HG03159 (cell line): ENCODE data around the gene TUBA4B.
"Not testable (repeated sequence)": the region's sequence is repeated elsewhere in the genome, so short reads cannot be mapped to it uniquely, and the experiment has no call there.

Experiments used
- ATAC-seq: cut with Tn5 transposase; IDR thresholded peaks from one replicate; pipeline ENCODE4 v1.9.1; 2021; ENCODE audit warnings: mild to moderate bottlenecking, moderate library complexity; ENCODE audit not compliant: unreplicated experiment

The TUBA4B gene

DNA sequence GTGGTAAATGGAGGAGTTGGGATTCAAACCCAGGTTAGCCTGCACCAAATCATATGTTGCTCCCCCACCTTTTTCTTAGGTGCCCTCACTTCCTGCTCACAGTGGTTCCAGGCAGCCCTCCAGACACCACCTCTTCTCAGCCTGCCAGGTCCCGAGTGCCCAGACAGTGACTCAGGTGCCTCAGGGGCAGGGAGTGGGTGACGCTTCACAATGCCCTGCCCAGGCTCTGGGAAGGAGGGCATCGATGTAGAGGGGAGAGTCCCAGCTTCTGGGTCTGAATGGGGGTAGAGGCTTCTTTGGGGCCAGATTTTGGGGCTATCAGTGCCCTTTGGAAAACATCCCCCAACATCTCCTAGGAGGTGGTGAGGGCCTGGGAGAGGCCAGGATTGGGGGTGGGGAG lies 20.9 kb downstream of the TUBA4B start:
- no peak for ATAC-seq

DNA sequence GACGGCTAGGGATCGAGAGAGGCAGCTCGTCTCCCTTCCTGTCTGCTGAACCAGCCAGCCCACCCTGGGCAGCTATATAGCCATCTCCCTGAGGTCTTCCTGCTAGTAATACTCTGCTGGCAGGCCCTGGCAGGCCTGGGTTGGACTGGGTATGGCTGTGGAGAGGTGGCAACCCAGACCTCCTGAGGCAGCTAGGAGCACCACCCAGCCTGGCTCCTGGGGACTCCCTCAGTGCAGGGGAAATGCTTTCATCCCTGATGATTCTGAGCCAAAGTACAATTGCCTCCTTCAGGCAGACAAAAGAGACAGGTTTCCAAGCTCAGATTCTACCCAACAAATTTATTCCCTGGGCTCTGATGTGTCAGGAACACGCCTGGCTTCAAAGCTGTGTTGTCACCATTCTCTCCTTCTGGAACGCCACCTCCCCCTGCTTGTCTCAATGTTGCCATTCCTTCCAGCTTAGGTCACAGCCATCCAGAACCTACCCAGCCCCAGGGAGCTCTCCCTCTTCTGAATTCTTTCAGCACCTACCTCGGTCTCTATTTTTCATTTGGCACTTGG lies 21.4 kb downstream of the TUBA4B start:
- ATAC-seq, result no peak

DNA sequence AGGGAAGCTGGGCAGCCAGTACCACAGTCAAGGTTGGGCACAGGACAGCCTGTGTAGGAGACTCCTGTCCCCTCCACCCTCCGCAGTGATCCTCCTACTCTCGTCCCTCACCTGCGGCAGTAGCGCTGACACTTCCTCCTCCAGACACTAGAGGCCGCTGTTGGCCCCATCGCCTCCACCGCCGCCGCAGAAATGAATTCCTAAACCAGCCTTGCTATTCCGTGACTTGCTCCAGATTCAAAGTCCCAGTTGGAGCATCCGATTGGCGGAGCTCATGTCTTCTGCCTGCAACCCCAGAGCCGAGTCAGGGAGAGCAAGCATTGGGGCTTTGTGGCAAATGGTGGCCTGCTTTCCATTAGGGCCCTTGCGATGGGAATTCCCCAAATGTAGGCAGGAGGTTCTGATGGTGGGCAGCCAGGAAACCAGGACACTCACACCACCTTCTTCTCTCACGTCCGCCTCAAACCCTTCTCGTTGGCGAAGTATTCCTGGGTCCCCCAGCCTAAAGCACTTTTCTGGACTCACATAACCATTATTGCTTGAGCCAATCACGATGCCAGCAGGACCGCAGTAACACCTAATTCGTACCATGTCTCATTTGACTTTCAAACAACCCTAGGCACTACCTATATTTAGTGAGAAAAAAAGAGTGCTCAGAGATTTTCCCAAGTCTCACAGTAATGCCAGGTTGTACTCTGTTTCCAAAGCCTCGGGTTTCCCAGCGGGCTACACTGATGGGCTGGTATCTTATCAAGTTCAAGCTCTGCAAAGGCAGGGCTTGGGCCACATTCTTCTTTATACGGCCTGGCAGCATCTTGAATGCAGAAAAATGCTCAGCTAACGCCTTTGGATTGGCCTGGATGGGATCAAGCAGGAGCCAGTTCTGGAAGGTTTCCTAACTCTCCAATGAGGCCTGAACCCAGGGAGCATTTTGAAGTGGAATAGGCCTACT lies 24.9 kb downstream of the TUBA4B start:
- no peak for ATAC-seq

DNA sequence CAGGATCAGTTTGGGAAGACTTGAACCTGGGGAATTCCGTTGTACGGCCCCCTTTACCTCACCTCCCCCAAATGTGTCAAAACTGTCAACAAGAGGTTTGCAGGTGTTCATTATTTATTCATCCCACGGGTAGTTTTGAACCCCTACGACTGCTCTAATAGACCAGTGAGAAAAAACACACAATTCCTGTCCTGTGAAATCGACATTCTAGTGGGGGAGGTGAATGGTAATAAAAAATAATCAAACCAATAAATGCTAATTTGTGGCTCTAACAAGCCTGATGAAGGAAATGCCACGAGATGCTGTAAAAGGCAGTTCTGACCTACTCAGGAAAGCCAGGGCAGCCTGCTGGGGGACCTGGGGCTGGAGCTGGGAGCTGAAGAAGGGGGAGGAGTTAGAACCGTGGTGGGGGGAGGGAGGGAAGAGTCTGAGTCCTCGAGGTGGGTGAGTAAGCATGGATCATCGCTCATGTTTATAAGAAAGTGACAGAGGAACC lies 25.7 kb downstream of the TUBA4B start:
- ATAC-seq, result no peak

DNA sequence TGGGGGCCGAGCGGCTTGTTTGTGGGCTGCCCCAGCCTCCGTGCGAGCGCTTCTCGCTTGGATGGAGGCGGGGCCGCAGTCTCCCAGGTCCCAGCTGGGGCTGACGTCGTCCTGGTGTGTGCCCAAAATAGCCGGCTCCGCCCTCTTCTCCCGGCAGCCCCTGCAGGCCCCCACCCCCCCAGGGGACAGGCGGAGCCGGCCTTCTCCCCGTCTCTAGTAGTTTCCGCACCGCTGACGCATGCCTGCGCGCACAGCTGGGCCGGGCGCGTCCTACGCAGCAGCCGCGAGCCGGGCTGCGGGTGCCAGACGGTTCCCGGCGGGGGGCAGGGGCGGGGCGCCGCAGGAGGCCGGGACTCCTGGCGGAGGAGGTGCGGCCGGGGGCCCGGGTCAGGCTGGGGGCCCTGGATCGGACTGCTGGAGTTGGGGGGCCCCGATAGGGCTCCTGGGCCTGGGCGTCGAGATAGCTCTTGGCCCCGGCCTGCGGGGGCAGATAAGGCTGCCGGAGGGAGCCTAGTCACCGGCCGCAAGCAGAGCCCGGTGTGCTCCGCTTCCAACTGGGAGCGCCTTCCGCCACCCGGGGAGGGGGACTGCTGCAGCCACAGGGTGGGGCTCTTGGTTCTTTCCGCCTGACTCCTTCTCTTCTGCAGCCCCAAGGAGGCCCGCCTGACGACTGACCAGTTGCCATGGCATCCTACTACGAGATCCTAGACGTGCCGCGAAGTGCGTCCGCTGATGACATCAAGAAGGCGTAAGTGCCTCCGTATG lies 26.3 kb downstream of the TUBA4B start, which contains the start of gene DNAJB2:
TSS of gene DNAJB2 (plus strand) at position 216 of the 765 bp plus-strand sequence. CDS start at position 684, 468 bp downstream.
- peak; percentile 86 for ATAC-seq

DNA sequence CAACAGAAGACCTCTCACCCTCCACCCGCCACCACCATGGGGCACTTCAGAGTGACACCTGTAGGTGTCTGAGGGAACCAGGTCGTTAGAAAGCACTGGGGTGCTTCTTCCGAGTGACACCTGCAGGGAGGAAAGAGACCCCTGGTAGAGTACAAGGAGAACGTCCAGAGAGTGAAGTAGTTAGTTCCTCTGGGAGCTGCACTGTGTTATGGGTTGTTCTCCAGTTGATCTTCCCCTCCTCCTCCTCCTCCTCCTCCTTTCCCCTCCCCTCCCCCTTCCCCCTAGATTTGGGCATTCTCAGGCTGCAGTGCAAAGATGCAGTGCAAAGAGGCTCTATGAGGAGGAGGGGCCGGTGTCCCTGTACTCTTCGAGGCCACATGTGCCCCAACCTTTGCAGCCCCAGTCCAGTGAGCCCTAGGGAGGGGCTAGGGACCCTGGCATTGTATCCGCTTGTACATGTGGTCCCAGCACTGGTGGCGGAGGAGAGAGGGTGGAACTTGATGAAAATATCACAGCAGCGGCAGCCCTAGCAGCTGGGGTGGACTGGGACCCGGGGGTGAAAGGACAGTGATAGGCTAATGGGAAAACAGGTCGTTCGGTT lies 27.0 kb downstream of the TUBA4B start:
- ATAC-seq, result peak; percentile 38

DNA sequence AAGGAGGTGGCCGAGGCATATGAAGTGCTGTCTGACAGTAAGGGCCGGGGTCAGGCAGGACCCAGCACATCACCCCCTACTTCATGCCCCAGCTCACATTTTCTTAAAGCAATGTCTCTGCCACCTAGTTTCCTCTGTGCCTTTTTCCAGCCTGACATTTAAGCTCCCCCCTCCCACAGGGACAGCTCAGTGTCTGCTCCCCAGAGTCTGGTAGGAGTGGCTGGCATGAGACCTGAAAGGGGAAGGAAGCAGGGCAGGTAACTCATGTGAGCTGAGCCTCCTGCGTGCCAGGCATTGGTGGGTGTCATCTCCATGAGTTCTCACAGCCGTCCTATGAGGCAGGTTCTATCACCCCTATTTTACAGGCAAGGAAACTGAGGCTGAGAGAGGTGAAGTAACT lies 27.6 kb downstream of the TUBA4B start:
- ATAC-seq, result no peak

DNA sequence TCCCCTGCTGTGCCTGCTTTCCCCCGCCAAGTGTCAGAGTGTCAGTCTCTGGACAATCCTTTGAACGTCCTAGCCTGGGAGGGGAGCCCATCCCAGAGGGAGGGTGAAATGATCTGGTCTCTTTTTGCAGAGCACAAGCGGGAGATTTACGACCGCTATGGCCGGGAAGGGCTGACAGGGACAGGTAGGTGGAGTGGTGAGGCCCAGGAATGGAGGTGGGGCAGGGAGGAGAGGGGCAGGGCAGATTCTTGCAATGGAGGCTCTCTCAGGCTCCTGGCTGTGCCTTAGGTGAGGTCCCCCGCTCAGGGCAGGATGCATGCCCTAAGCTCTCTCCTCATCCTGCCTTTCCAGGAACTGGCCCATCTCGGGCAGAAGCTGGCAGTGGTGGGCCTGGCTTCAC lies 28.5 kb downstream of the TUBA4B start:
- no peak for ATAC-seq

DNA sequence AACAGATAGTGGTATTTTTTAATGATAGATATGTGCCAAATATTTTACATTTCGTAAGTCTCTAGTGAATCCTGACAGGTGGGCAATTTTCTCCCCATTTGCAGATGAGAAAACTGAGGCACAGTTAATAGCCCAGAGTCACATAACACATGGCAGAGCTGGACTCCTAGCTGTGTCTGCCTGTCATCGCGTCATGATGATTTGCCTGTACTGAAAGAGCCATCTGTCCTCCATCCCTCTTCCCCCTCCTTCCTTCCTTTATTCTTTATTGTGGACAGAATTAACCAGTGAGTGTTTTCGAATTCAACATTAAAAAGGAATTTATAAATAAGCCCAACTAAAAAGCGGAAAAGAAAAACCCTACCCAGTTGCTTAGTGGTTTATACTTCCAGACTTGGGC lies 29.3 kb downstream of the TUBA4B start:
- no peak for ATAC-seq

DNA sequence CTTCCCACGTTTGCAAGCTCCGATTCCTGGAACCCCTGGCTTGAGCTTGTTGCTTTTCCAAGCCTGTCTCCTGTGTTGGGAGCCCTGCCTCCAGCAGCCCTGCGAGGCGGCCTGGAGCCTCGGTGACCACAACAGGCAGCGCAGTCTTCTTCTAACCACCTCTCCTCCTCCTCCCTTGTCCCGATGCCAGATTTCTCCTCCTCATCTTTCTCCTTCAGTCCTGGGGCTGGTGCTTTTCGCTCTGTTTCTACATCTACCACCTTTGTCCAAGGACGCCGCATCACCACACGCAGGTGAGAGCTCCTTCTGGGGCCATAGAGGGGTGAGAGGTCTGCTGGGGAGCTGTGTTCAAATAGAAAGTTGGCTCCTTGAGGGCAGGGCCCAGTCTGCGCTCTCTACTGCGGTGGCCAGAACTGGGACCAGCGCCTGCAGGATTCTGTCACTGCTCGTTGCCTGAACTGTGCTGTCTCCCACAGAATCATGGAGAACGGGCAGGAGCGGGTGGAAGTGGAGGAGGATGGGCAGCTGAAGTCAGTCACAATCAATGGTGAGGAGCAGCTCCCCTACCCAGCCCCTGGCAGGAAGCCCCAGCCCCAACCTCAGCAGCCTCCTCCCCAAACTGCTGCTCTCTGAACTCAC lies 30.0 kb downstream of the TUBA4B start:
- no peak for ATAC-seq

DNA sequence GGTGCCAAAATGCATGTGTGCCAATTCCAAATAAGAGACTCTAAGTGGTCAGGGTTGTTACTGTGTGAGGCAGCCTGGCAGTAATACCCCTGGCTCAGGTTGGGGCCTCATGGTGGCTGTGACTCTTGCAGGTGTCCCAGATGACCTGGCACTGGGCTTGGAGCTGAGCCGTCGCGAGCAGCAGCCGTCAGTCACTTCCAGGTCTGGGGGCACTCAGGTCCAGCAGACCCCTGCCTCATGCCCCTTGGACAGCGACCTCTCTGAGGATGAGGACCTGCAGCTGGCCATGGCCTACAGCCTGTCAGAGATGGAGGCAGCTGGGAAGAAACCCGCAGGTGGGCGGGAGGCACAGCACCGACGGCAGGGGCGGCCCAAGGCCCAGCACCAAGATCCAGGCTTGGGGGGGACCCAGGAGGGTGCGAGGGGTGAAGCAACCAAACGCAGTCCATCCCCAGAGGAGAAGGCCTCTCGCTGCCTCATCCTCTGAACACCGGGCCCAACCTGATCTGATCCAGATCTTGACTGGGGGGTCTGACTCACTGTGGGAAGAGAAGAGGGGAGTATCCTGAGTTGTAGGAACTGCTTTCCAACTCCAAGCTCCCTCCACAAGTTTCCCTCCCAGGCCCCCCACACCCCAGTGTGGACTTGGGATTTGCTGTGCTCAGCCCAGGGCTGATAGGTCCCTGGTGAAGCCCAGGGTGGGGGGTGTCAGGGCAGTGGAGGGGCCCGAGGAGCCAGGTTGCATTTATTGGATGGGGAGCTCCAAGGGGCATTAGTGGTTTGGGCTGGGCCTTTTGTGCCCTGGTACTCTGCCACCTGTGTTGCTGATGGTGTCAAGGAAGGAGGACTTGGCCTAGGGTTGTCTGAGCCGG lies 31.7 kb downstream of the TUBA4B start:
- no peak for ATAC-seq

DNA sequence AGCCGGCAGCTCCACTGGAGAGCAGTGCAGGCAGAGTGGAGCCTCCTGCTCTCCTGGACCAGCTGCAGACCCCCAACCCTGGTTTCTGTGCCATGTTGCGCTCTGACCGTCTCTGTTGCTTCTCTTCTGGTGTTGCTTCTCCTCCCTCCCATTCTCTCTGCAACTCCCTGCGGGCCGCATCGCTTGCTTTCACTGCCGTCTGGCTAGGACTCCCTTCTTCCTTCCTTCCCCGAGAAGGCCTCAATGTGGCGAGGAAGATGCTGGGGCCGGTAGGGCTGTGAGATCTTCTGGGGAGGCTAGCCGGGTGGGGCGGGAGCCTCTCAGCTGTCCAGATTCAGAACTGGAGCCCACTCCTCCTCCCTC lies 32.3 kb downstream of the TUBA4B start:
- no peak for ATAC-seq

DNA sequence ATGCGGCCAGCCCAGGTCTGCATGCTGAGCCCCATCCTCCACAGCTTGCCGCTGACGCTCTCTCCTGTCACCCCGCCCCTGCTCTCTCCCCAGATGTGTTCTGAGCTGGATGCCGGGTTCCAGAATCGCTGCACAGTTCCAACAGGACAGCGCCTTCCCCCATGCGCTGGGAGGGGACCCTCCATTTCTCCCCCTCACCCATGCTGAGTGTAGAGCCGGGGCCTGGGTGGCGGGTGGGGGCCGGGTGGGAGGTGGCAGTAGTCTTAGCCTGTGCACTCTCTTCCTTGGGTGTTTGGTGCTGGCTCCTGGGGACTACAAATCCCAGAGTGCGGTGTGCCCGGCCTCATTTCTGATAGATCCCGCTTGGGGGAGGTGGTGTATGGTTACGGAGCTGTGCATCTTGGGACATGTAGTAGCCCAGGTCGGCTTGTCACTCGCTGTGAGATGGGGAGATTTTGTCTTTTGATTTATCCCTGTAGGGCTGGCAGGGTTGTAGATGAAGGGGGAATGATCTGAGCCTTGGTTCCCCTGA lies 32.9 kb downstream of the TUBA4B start:
- no peak for ATAC-seq

DNA sequence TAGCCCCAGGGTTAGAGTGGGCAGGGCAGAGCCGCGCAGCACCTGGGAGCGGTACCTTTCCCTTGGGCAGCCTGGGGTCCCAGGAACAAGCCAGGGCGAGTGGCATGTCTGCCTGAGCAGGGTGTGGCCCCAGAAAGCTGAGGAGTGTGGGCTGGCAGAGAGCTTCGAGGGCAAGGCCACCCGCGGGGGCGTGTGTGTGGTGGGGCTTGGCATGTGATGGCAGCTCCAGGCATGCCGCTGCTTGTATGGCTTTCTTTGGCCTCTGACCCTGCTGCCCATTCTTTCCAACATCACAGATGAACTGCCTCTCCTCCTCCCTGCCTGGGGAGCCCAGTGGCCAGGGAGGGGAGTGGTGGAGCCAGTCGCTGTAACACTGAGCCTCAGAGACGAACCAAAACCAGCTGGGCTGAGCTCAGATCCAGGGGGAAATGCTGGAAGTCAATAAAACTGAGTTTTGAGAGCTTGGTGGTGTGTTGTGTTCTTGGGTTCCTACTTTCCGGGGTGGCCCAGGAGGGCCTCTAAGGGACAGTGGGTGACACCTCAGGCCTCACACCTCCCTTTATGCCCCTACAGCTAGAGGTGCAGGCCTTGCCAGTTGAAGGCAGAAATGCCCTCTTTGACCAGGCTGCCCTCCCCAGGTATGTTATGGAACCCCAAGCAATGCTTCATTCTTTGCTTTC lies 33.5 kb downstream of the TUBA4B start:
- no peak for ATAC-seq

DNA sequence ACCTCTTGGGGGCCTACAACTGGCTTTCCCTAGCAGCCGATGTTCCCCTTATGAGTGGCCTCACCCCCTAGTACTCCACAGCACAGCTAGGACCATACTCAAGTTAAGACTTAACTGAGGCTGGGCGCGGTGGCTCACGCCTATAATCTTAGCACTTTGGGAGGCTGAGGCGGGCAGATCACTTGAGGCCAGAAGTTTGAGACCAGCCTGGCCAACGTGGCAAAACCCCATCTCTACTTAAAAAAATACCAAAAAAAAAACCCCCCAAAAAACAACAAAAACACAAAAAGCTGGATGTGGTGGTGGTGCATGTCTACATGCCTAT lies 34.0 kb downstream of the TUBA4B start:
- ATAC-seq, result not testable (repeated sequence)

DNA sequence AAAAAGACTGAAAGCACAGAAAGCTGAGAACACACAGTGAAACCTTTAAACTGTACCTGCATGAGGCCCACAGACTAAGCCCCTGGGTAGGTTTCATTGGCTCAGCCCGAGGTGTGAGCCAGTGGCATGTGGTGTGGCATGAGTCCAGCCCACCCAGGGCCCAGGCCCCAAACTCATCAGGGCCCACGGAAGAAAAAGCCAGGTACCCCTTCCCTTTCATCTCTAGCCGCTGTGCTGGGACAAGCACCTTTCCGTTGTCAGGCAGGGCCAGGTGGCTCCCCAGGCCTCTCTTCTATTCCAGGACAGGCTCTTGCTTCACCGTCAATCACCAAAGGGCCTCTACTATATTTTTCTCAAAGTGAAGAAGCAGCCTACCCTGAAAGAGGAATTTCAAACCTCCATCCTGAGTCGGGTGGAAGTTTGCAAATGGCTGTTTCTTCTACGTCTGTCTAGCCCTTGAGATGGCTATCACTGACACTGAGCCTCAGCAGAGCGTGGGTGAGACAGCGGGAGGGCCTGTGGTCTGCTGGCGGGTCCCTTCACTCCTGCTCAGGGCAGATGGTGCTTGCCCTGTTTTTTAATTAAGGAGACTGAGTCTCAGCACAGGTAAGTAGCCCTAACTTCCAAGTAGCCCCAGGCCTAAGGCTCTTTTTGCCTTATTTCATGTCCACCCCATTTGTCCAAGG lies 34.7 kb downstream of the TUBA4B start:
- ATAC-seq, result no peak

DNA sequence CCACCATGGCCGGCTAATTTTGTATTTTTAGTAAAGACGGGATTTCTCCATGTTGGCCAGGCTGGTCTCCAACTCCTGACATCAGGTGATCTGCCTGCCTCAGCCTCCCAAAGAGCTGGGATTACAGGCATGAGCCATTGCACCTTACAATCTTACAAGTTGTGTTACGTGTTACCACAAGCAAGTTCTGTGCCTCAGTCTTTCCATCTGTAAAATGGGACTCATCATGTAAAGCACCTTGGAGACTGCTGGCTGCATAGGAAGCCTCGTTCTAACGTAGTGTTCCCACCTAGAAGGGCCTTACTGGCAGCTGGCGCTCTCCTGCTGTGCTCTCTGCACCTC lies 36.1 kb downstream of the TUBA4B start:
- ATAC-seq, result no peak

DNA sequence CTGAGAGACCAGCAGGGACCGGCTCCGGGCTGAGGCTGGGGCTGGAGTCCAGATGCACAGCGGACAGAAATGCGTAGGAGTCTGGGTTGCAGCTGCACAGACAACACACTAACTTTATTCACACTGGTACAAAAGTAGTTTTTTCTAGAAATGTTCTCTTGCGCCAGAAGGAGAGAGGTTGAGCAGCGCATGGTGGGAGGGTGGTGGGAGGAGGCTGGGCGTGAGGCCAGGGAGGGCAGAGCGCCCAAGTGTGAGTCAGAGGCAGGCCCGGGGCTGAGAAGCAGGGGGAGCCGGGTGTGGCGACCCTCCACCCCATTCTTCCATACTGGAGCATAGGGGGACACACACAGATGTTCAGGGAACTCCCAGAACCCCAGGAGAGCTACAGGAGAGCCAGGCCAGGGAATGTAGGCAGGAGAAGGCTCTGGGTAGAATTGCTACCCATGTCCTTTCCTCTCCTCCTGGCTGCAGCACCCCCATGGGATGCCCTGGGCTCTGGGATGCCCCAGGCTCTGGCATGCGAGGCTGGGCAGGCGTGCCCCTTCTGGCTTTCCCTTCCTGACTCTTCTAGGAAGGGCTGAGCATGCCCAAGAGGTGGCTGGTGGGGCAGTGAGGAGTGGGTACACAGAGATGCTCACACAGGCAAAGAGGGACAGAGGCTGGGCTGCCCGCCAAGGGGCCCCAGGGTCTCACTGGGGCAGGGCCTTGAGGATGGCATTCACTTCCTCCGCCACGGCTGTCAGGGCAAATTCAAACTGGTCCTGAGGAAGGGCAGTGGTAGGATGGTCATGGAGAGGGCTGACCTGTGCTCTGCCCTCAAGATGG lies 36.7 kb downstream of the TUBA4B start:
- ATAC-seq, result no peak
